HG03064 (cell line): Measurements from ENCODE around the gene ELOVL6.
A peak's percentile ranks its signal among the peaks of the same experiment; 100 is the strongest.
"Not testable (repeated sequence)": the region's sequence is repeated elsewhere in the genome, so short reads cannot be mapped to it uniquely, and the experiment has no call there.

ENCODE experiments used
- ATAC-seq: cut with Tn5 transposase; IDR thresholded peaks from one replicate; pipeline ENCODE4 v1.9.1; 2021; ENCODE audit warnings: low read depth; ENCODE audit not compliant: unreplicated experiment

Gene ELOVL6

DNA sequence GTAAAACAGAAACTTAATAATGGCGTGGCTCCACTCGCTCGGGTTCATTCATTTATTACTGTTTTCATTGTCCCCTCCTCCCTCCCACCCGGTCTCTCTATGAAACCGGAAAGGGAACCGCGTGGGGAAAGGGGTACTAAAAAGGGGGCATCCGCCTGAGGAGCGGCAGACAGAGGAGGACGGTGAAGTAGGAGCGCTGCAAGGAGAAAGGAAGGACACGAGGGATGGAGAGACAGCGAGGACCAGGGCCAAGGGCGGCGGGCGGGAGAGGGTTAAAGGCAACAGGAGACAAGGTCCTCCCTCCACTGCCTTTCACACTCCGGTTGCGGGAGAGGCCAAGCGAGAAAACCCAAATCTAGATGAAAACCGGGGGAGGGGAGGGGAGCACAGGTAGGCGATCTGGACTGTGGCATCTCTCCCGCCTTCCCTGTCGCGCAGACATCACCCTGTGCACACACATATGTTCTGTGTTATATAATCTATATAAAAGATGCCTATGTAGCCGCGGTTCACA is 829 bp downstream of the ELOVL6 start:
- ATAC-seq, result peak; percentile 19

DNA sequence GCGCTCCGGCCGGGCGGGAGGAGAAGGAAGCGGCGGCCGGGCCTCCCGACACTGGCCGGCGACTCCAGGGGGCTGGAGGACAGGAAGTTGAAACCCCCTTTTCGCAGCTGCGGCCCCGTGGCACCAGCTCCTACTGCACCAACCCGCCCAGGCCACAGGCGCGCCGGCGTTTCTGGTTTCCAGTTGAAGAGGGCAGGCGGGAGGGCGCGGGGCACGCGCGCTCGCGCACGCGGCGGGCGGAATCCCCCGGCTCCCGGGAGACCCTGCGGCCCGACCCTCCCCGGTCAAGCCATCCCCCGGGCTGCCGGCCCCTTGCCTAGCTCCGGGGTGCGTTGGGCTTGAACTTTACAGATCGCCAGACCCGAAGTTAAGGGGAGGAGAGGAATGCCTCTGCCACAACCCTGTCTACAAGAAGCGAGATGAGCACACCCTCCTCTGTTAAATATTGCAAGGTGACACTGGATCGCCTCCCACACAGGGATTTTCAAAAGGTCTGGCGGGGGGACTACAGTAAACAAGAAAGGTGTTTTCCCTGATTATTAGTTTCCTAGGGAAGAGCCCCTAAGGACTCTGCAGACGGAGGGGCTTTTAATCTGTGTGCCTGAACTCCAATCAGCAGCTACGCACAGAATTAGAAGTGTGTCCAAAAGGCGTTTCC is 1.4 kb downstream of the ELOVL6 start:
- peak; percentile 18 for ATAC-seq

DNA sequence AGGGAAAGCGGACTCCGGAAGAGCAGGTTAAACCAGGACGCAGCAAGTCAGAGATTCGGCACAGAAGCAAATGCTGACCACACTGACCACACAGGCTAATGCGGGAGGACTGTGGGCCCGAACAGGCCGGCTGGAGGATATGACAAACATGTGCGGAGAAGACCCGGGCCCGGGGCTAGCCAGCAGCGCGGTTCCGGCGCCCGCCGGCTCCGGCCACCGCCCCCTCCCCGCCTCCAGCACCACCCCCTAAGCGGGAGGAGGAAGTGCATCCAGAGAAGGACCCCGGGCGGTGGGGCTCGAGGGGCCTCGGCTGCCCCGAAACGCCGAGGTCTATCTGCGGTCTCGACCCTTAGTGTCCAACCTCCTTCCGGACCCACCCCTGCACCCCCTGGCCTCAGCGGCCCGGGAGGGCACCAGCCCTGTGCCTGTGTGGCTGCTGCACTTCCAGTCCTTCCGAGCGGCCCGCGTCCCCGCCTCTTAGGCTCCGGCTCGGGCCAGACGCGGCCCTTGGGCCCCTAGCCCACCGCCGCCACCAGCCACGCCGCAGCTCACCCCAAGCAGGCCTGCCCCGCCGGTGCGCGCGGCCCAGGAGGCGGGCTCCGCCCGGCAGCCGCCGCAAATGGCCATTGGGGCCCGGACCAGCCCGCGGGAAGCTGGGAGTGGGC is 2.1 kb downstream of the ELOVL6 start:
- ATAC-seq, result peak; percentile 24

DNA sequence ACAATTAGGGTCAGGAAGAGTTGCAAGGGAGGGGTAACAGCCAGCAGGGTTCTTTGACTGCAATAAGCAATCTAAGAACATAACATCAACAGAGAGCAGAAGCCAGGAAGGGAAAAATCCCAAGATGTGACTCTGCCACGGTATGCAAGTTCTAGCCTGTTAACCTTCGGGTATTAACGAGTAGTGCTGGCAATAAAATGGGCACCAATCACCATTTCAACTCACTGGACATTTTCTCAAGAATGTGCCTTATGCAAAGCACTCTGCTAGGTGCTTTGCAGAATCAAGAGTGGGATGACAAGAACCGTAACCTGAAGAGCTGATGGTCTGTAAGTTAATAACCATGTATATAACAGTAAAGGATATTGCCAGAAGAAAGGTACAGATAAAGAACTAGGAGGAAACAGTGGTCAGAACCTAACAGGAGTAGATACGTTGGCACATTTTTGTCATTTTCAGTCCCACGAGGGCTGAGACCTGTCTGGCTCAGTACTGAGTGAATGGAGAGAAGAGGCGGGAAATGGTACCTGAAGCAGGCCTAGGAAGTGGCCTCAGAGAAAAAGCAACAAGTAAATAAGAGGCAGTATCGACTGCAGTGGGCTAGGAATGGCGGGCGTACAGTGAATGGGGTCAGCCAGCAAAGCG is 2.7 kb downstream of the ELOVL6 start:
- ATAC-seq, result peak; percentile 5

DNA sequence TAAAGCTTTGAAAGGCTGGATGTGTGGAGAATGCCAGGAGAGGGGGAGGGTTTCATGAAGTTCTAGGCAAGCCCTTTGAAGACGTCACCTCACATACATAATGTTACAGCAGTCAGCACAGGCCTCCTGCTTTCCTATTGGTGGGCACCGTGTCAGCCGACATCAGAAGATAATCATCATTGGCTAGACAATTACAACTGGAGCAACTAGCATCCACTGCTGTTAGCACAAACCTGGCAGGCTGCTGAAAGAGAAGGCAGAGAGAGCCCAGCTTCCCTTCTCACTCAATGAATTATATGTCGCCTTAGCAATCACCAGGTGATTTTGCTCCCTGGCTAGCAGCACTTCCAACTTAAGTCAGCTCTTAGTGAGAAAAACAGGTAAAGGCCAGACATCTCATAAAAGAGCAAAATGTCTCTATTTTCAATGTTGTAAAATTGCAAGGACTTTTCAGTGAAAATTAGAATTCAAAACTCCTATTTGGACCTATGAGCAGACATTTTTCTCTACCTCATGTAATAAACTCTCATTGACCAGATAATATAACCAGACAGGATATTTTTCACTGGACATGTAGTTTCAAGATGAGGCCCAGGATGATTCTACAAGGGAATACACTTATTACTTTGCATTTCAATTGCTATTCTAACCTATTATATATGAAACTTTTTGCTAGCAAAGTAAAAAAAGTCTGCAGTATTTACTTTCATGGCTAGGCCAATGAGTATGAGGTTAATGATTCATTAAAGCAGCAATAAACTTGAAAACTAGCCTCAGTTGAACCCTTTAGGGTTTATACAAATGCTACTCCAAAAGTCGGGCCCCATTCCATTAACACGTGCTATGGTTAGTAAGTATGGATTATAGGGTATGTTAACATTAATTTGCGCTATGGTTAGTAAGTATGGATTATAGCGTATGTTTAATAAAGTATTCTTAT is 4.3 kb downstream of the ELOVL6 start:
- ATAC-seq, result peak; percentile 68

DNA sequence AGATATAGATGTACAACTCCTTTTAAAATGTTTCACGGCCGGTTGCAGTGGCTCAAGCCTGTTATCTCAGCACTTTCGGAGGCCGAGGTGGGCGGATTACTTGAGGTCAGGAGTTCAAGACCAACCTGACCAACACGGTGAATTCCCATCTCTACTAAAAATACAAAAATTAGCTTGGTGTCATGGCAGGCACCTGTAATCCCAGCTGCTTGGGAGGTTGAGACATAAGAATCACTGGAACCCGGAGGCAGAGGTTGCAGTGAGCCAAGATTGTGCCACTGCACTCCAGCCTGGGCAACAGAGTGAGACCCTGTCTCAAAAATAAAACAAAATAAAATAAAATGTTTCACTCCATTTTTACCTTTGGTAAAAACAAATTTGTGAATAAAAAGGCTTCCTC is 5.1 kb downstream of the ELOVL6 start:
- ATAC-seq, result not testable (repeated sequence)

DNA sequence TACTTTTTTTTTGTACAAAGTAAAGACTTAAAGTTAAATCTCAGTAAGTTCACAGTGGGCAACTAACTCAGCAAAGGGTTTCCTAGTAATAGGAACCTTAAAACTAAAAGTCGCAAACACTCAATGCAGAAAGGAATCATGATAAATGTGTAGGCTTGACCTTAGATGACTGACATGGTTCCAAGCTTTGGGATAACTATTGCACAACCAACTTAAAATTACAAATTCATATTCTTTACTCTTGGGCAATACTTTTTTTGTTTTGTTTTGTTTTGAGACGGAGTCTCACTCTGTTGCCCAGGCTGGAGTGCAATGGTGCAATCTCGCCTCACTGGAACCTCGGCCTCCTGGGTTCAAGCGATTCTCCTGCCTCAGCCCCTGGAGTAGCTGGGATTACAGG is 8.2 kb downstream of the ELOVL6 start:
- no peak for ATAC-seq

DNA sequence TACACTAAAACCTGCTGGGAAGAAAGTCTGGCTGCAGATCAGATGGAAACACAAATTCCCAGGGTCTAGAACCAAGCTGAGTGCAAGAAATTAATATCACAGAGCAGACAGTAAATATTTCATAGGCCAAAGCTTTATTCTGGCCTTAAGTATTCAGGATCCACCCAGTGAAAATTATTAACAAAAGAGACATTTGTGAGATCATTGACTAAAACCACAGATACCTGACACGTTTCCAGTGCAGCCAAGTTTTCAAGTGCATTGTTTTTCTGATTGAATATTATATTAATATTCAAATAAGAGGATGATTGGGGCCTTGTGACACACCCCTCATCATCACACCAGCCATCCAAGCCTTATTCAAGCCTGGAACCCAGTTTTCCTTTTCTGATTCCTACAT is 10.3 kb downstream of the ELOVL6 start:
- no peak for ATAC-seq

DNA sequence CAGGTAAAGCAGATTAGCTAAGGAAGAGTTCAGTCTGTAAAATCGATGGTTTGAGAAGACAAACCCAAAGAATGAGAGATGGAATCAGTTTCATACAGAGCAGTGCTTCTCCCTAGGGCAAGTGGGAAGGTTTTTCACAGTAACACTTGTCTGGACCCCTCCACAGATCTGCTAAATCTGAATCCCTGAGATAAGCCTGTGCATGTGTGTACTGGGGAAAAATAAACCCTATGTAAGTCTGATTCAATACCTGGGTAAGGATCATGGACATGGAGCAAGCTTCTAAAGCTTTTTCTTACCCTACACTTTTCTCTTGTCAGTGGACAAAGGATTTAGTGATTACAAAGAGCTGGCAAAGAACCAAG is 13.6 kb downstream of the ELOVL6 start:
- ATAC-seq, result no peak

DNA sequence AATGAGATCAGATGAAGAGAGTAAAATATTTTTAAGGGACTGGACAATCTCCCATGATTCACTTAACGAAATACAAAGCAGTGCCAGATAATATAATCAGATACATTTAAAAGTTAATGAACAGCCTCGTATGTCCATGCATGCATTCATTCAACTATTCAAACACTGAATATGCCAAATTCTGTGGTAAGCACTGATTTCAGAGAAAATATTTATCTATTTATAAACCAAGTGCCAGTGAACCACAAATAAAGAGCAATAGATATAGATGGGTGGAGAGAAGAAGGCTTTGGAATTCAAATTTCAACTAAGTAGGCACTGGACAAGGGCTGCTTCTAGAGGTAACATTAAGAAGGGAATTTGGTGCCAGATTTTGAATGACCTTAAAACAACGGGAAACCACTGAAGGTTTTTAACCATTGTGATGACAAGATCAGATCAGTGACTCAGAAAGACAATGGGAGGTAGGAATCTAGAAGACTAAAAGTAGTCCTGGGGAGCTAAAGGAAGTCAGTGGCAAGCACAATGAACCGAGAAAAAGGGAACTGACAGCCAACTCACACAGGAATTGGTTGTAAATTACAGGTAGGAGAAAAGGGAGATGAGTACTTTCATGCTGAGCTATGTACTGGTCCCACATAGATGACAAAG is 14.2 kb downstream of the ELOVL6 start:
- ATAC-seq, result no peak

DNA sequence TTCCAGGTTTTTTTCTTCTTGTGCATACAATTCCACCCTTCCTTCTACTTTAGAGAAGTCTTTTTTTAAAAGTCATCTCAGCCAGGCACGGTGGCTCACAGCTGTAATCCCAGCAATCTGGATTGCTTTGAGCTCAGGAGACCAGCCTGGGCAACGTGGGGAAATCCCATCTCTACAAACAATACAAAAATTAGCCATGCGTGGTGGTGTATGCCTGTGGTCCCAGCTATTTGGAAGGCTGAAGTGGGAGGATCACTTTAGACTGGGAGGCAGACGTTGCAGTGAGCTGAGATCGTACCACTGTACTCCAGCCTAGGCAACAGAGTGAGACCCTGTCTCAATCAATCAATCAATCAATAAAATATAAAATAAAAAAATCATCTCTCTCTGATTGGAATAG is 14.8 kb downstream of the ELOVL6 start:
- ATAC-seq, result no peak

DNA sequence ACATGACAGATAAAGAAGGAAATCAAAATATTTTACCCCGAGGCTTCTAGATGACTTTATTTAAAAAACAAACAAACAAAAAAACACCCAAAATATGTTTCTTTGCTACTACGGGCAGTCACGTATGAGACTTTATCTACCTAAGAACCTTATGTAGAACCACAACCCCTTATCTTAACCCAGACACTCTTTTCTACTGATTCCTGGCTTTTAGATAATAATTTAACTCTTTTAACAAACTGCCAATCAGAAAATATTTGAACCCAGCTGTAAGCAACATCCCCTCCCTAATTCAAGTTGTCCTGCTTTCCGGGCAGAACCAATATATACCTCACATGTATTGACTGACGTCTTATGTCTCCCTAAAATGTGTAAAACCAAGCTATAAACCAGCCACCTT is 15.4 kb downstream of the ELOVL6 start:
- no peak for ATAC-seq

DNA sequence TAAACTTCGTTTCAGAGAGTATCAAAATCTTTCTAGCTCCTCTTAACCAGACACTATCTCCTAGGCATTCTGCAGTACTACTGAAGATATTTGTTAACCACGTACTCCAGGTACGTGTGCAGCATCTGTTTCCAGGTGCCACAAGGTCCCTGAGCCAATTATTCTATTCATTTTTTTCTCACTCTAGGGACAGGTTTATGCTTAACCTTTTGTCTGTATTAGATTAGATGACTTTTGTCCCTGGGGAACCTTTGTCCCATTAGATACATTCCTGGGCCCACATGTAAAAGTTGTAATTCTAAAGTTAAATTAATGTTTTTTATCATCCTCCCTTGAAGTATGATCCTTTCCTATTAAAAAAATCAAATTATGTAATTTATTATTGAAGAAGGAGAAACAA is 16.5 kb downstream of the ELOVL6 start:
- ATAC-seq, result no peak

DNA sequence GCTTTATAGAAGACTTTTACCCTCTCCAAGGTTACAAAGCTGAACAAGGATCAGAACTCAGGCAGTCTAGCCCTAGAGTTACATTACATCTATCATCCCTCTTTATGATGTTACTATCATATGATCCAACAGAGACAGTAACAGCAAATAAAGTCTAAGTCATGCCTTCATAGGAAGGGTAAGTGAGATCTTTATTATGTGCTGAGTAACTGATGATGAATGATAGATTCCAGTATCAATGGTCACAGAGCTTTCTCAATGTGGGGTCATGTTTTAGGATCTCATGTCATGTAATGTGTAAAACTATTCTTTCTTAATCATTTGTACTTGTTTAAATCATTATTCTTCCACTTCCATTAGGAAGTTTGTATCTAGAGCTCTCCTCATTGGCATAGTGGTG is 22.8 kb downstream of the ELOVL6 start:
- no peak for ATAC-seq

DNA sequence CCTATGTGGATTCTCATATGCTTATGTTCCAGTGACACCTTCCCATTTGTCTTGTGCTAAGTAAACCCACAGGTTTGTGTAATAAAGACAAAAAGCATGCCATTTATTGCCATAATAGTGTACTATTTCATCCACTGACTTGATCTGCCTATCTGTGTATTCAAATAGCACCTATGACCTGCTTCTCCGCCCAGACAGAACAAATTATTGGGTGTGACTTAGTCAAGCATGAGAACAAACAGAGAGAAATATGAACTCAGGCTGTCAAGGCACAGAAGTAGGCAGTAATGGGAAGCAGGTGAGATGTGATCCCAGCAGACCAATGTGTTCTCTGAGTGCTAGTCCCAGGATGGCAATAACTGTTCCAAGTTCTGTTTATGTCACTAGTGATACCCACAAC is 25.4 kb downstream of the ELOVL6 start:
- no peak for ATAC-seq

DNA sequence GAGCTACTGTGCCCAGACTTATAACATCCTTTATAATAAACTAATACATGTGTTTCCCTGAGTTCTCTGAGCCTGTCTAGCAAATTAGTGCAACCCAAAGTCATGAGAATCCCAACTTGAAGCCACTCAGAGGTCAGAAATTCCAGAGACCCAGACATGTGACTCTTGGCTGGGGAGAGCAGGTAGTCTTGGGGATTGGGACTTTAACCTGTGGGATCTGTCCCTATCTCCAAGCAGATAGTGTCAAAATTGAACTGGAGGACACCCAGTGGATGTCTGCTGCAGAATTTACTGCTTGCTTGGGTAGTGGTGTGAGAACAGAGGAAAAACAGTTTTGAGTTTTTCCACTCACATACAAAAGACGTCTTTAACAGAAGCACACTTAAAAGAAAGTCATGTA is 26.4 kb downstream of the ELOVL6 start:
- ATAC-seq, result no peak

DNA sequence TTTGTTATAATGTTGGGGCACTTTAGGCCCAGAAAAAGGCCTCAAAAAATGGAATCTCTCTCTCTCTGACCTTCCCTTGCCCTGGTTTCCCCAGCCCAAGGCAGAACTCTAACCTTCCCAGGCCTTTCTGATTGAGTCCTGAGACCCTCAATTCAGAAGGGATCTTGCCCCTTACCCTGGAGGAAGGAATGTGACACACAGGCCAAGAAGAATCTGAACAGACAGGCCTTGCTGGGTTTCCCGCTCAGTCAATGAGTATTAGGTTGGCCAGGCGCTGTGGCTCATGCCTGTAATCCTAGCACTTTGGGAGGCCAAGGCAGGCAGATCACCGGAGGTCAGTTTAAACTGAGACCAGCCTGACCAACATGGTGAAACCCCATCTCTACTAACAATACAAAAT is 27.6 kb downstream of the ELOVL6 start:
- no peak for ATAC-seq

DNA sequence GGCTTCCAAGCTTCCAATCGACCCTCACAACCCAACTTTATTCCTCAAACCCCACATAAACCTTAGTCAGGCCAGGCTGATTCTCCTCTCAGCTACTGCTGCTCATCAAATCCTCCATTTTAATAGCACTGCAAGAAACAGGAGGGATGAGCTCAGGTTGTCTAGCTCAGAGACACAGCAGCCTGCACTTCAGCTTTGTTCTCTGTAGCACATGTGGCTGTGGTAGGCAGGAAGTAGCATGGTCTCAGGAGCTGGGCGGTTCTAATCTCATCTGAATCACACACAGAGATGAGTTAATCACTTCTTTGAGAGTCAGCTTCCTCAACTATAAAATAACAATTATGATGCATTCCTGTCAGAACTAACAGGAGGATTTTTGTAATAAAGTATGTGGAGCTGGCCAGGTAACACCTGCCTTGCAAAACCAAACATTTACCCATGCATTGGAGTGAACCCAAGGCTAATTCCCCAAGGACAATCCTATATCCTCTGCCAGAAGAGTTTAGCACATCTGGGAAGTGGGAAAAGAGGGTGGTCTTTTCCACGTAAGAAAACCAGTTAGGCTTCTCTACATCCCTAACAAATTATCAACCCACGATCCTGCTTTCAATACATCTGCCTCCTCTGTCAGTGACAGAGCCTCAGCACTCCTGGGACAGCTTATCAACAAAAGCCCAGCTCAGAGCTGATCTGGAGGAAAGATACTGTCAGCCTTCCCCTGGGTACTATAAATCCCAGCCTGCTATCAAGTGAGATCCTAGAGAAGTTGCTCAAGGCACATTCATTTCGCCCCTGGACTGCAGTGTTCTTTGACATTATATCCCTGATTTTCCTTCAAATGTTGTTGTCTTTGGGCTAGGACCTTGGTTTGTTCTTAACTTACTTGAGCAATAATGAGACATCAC is 32.8 kb downstream of the ELOVL6 start:
- ATAC-seq, result peak; percentile 79

DNA sequence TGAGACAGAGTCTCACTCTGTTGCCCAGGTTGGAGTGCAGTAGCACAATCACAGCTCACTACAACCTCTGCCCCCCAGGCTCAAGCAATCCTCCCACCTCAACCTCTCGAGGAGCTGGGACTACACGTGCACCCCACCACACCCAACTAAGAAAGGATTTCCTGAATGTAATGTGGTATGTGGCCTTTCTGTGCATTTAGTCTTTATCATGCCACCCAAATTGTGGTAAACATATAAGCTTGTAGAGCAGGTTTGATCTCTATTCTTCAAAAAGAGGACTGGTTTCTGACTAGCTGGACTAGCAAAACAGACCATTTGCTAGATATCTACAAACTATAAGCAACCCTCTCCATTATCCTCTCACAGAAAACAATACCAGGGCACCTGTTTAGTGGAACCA is 33.6 kb downstream of the ELOVL6 start:
- ATAC-seq, result no peak
